Memory B cell (primary cell): ENCODE measurements around the gene RTN4RL1.

Experiments used
- ATAC-seq: fragments of 150-1000 bp; cut with Tn5 transposase; 2 replicates; pipeline ENCODE4 v1.10.0; 2021; ENCODE audit warnings: low read depth, mild to moderate bottlenecking, moderate library complexity
- DNase-seq, 2 donors: peaks; one replicate each; pipeline ENCODE4 v3.0.0; 2022; ENCODE audit warnings: low spot score in 2 of 2
- H3K27ac Mint-ChIP-seq: one replicate; pipeline ENCODE4 v1.8.0; 2022; ENCODE audit warnings: mild to moderate bottlenecking, moderate library complexity, mixed read lengths
- H3K27me3 Mint-ChIP-seq: one replicate; pipeline ENCODE4 v1.8.0; 2022; ENCODE audit warnings: mixed read lengths
- H3K36me3 Mint-ChIP-seq: one replicate; pipeline ENCODE4 v1.8.0; 2022; ENCODE audit warnings: mild to moderate bottlenecking, mixed read lengths
- H3K4me1 Mint-ChIP-seq: one replicate; pipeline ENCODE4 v1.8.0; 2022; ENCODE audit warnings: mixed read lengths
- H3K4me3 Mint-ChIP-seq: one replicate; pipeline ENCODE4 v1.8.0; 2022; ENCODE audit warnings: mild to moderate bottlenecking, moderate library complexity, mixed read lengths
- H3K9me3 Mint-ChIP-seq: one replicate; pipeline ENCODE4 v1.8.0; 2022; ENCODE audit warnings: mixed read lengths

Gene RTN4RL1

GRCh38 chr17:1966274-1967086 is 58.7 kb downstream of the RTN4RL1 start:
- Mint-ChIP-seq H3K9me3 (no peaks in the 10 kb centered on the region), H3K4me3 (no peak overlapping the region), H3K27me3 (peaks cover 27% of the 10 kb centered on the region), H3K4me1 (no peaks in the 10 kb centered on the region), H3K27ac (no peak overlapping the region), H3K36me3 (no peaks in the 10 kb centered on the region)
- ATAC-seq (no peak), DNase-seq (no peak)

- H3K4me1 Mint-ChIP-seq, result no peaks in the 10 kb centered on the region
- ATAC-seq (no peak), DNase-seq (no peak)
- H3K4me3 Mint-ChIP-seq, result no peak overlapping the region
- H3K27ac Mint-ChIP-seq, result no peak overlapping the region
- no peaks in the 10 kb centered on the region for H3K9me3 Mint-ChIP-seq
- peaks cover 23% of the 10 kb centered on the region for H3K27me3 Mint-ChIP-seq
- H3K36me3 Mint-ChIP-seq, result no peaks in the 10 kb centered on the region
These were observed 59.4 kb downstream of the RTN4RL1 start for GRCh38 chr17:1965556-1966273.

- Mint-ChIP-seq H3K4me3 (no peak overlapping the region), H3K36me3 (no peaks in the 10 kb centered on the region), H3K9me3 (no peaks in the 10 kb centered on the region), H3K4me1 (no peaks in the 10 kb centered on the region), H3K27ac (no peak overlapping the region), H3K27me3 (peaks cover 15% of the 10 kb centered on the region)
- ATAC-seq (no peak), DNase-seq (no peak)
These were observed 61.9 kb downstream of the RTN4RL1 start for GRCh38 chr17:1963250-1963649.

GRCh38 chr17:1961189-1961588 is 63.9 kb downstream of the RTN4RL1 start:
- H3K9me3 Mint-ChIP-seq, result no peaks in the 10 kb centered on the region
- H3K4me1 Mint-ChIP-seq, result no peaks in the 10 kb centered on the region

DNA sequence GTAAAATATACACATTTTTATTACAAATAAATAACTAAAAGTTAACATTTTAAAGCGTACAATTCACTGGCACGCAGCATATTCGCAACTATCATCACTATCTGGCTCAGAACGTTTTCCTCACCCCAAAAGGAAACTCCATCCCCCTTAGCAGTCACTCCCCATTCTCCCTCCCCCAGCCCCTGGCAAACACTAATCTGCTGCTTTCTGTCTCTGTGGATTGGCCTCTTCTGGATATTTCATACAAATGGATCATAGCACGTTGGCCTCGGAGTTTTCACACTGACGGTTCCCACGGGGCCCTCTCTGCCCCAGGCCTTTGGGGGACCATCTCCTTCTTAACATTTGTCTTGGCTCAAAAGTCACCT is 64.6 kb downstream of the RTN4RL1 start:
- Mint-ChIP-seq H3K4me3 (no peak overlapping the region), H3K9me3 (no peaks in the 10 kb centered on the region), H3K27me3 (peaks cover 8% of the 10 kb centered on the region), H3K27ac (no peak overlapping the region), H3K36me3 (no peaks in the 10 kb centered on the region), H3K4me1 (no peaks in the 10 kb centered on the region)
- no peak for DNase-seq
- ATAC-seq, result no peak

More at GRCh38 chr17:1961189-1961588, 63.9 kb downstream of the RTN4RL1 start:
- peaks cover 8% of the 10 kb centered on the region for H3K27me3 Mint-ChIP-seq
- ATAC-seq, result no peak
- no peak overlapping the region for H3K4me3 Mint-ChIP-seq
- DNase-seq, result no peak
- no peaks in the 10 kb centered on the region for H3K36me3 Mint-ChIP-seq
- H3K27ac Mint-ChIP-seq, result no peak overlapping the region

GRCh38 chr17:1959871-1960544 is 65.1 kb downstream of the RTN4RL1 start:
- ATAC-seq, result no peak
- H3K27me3 Mint-ChIP-seq, result peaks cover 8% of the 10 kb centered on the region
- no peak for DNase-seq
- no peaks in the 10 kb centered on the region for H3K9me3 Mint-ChIP-seq
- H3K36me3 Mint-ChIP-seq, result no peaks in the 10 kb centered on the region
- H3K4me1 Mint-ChIP-seq, result no peaks in the 10 kb centered on the region
- H3K4me3 Mint-ChIP-seq, result no peak overlapping the region
- no peak overlapping the region for H3K27ac Mint-ChIP-seq

- Mint-ChIP-seq H3K36me3 (no peaks in the 10 kb centered on the region), H3K27ac (no peak overlapping the region)
- no peak for ATAC-seq
These were observed 66.8 kb downstream of the RTN4RL1 start for GRCh38 chr17:1958134-1958881.

DNA sequence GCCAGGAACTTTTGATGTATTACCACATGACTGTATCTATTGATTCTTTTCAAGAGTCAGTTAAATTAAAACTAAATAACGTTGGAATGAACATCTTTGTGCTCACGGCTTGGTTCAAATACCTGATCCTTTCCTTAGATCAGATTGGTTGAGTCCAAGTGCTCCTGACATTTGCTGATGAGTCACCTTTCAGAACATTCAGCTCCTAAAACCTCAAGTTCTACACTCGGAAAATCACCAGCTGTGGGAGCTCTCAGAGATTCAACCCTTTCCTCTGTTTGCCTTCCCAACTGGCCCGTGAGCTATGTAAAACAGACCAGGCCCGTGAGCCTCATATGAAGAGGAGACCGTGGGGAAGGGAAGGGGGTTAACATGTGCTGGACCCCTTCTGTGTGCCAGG is 68.1 kb downstream of the RTN4RL1 start:
- Mint-ChIP-seq H3K27ac (no peak overlapping the region), H3K9me3 (no peaks in the 10 kb centered on the region), H3K27me3 (peaks cover 12% of the 10 kb centered on the region), H3K36me3 (no peaks in the 10 kb centered on the region), H3K4me1 (peaks cover under 1% of the 10 kb centered on the region), H3K4me3 (no peak overlapping the region)
- ATAC-seq, result no peak
- DNase-seq, result no peak

More at GRCh38 chr17:1958134-1958881, 66.8 kb downstream of the RTN4RL1 start:
- DNase-seq, result no peak
- Mint-ChIP-seq H3K27me3 (peaks cover 10% of the 10 kb centered on the region), H3K4me1 (no peaks in the 10 kb centered on the region), H3K9me3 (no peaks in the 10 kb centered on the region), H3K4me3 (no peak overlapping the region)

- Mint-ChIP-seq H3K27me3 (peaks cover 12% of the 10 kb centered on the region), H3K36me3 (no peaks in the 10 kb centered on the region), H3K4me1 (peaks cover 2% of the 10 kb centered on the region), H3K4me3 (no peak overlapping the region), H3K9me3 (no peaks in the 10 kb centered on the region), H3K27ac (no peak overlapping the region)
- ATAC-seq (no peak), DNase-seq (no peak)
These were observed 69.0 kb downstream of the RTN4RL1 start for GRCh38 chr17:1956134-1956533.

DNA sequence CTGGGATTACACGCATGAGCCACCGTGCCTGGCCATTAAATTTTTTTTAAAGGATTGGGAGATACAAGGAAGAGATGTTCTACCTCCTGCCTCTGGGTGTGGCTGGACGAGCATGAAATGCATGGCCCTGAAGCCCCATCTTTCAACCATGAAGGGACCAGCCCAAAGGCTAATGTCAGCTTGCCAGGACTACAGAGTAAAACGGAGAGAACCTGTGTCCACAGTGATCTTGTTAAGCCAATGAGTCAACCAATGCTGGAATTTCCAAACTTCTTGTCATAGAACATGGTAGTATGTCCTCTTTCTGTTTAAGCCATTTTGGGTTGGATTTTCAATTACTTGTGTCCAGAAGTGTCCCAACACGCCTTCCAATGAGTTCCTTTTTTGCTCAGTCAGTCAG is 71.3 kb downstream of the RTN4RL1 start:
- no peak for DNase-seq

GRCh38 chr17:1951920-1952319 is 73.2 kb downstream of the RTN4RL1 start:
- no peak overlapping the region for H3K4me3 Mint-ChIP-seq
- peaks cover 2% of the 10 kb centered on the region for H3K4me1 Mint-ChIP-seq
- H3K27ac Mint-ChIP-seq, result no peak overlapping the region
- DNase-seq (no peak), ATAC-seq (no peak)
- H3K27me3 Mint-ChIP-seq, result peaks cover 15% of the 10 kb centered on the region
- no peaks in the 10 kb centered on the region for H3K9me3 Mint-ChIP-seq
- H3K36me3 Mint-ChIP-seq, result no peaks in the 10 kb centered on the region

More for the DNA sequence above, 71.3 kb downstream of the RTN4RL1 start:
- no peak overlapping the region for H3K4me3 Mint-ChIP-seq
- no peak overlapping the region for H3K27ac Mint-ChIP-seq
- H3K4me1 Mint-ChIP-seq, result peaks cover 2% of the 10 kb centered on the region
- H3K9me3 Mint-ChIP-seq, result no peaks in the 10 kb centered on the region
- ATAC-seq, result no peak
- peaks cover 15% of the 10 kb centered on the region for H3K27me3 Mint-ChIP-seq
- H3K36me3 Mint-ChIP-seq, result no peaks in the 10 kb centered on the region

DNA sequence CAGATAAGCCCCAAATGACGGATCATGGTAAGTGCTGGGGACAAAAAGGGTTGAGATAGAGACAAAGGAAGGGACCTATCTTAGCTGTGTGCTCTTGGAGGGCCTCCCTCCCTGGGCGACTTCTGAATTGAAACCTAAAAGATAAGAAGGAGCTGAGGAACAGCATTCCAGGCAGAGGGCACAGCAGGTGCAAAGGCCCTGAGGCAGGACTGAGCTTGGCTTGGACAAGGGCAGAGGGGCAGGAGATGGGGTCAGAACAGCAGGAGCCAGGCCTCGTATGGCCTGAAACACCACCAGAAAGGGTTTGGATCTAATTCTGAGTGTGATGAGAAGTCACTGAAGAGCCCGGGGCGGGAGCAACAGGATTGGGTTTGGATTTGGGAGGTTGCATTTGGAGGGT is 75.4 kb downstream of the RTN4RL1 start:
- H3K27me3 Mint-ChIP-seq, result peaks cover 17% of the 10 kb centered on the region

GRCh38 chr17:1948517-1948825 is 76.7 kb downstream of the RTN4RL1 start:
- Mint-ChIP-seq H3K4me3 (no peak overlapping the region), H3K27ac (no peak overlapping the region), H3K27me3 (peaks cover 17% of the 10 kb centered on the region), H3K36me3 (no peaks in the 10 kb centered on the region), H3K9me3 (peaks cover 4% of the 10 kb centered on the region), H3K4me1 (peaks cover 2% of the 10 kb centered on the region)
- DNase-seq (no peak), ATAC-seq (no peak)

More for the DNA sequence above, 75.4 kb downstream of the RTN4RL1 start:
- Mint-ChIP-seq H3K4me3 (no peak overlapping the region), H3K27ac (no peak overlapping the region), H3K9me3 (peaks cover 4% of the 10 kb centered on the region), H3K4me1 (peaks cover 2% of the 10 kb centered on the region), H3K36me3 (no peaks in the 10 kb centered on the region)
- no peak for ATAC-seq
- DNase-seq, result no peak
